ENCODE data around the gene SPATA6. TPM values are rescaled to one million over a fixed set of nuclear protein-coding genes. Genes with fewer than 3 reads are reported as not detected.

SPATA6 gene
- total and polyA plus RNA-seq, 2 of the 13 experiments (the other 11 are each of a cell fraction or from before 2014, with no cell fraction given), result 0.81 to 3.3 TPM

DNA sequence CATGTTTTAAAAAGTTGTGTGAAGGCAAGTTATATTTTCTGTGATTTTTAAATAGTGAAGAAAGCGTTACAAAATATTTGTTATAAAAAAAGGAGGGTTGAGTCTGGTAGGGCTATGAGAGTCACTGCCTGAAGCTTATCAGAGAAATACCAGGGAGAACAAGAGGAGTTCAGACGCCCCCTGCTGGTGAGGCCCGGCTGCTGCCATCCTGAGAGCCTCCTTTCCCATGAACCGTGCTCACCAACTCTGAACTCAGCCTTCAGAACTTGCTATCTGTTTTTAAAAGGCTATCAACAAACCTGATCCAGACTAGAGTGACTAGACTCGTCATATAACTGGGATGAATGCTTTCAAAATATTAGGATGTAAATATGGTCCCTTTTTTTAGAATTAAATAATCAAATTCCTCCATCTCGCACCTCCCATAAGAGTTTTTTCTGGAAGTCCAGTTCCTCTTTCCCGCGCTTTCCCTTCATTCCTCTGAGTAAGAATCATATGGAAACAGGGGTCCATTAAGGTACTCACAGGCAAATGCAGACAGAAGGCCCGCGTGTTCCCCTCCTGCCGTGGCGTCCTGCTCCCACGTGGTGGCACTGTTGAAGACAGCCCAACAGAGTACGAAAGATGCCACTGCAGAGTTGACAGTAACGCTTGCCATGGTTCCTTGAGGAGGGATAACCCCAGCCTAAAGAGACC is 26.2 kb upstream of the SPATA6 start:
- no TSS peak for BruUV-seq (replicated peaks)
- H3K4me3 ChIP-seq (replicated peaks in 1 of 3; ENCODE audit: insufficient read depth in 1 of 3, low read depth in 2 of 3, low read length in 3 of 3), result no peak overlapping the region
- CTCF ChIA-PET (ENCODE audit: low intra/inter-chr PET ratio, low total read pairs), result interaction anchor here (0.8 to 1.1 kb wide), 2 partner anchors 388 to 389 kb away, joined by 3 to 5 read pairs; no protein-coding TSS in a partner anchor
- DNase-seq (ENCODE audit: low spot score) (peak; percentile 61), ATAC-seq (peak; percentile 78), FAIRE-seq (peak; percentile 73)
- H3K9me3 ChIP-seq (ENCODE audit: low read length), result no peaks in the 10 kb centered on the region
- in situ Hi-C loops (cut with HindIII; ENCODE audit: extremely low pct_ligation_motif_present, low pct_unique_long_range_greater_than_20kb) (no loop called here), intact Hi-C loops (cut with micrococcal nuclease; ENCODE audit: unreplicated experiment) (loop anchor here (1.0 kb wide), 1 partner anchor 26 kb away; the partner anchor contains the start of gene SPATA6)
- H2AFZ ChIP-seq (ENCODE audit: low read length), result no peak overlapping the region
- peaks cover 31% of the 10 kb centered on the region for H3K4me1 ChIP-seq (ENCODE audit: insufficient read depth, low read length)
- POLR2A ChIA-PET, result interaction anchor here (1.4 kb wide), 1 partner anchor 26 kb away, joined by 5 read pairs; the partner anchor contains the start of gene SPATA6
- no peaks in the 10 kb centered on the region for H4K20me1 ChIP-seq (ENCODE audit: insufficient read depth, low read length)
- no peaks in the 10 kb centered on the region for H3K27me3 ChIP-seq (ENCODE audit: control insufficient read depth in 1 of 2, insufficient read depth in 2 of 2, low read length in 2 of 2)
- H3K9ac ChIP-seq (ENCODE audit: insufficient read depth, low read depth, low read length), result no peak overlapping the region
- peak overlapping the region; percentile 72 for H3K4me2 ChIP-seq (ENCODE audit: low read depth, low read length)
- no peak overlapping the region for H3K27ac ChIP-seq (ENCODE audit: extremely low read length, insufficient read depth, low read length)
- no peaks in the 10 kb centered on the region for H3K79me2 ChIP-seq (ENCODE audit: insufficient read depth, low read length)
- 17% methylated on average over 15 of the region's 15 CpGs for WGBS (ENCODE audit: low lambda C conversion rate)
- H3K36me3 ChIP-seq (replicated peaks in 1 of 2; ENCODE audit: control insufficient read depth in 1 of 2, insufficient read depth in 2 of 2, low read length in 2 of 2), result no peaks in the 10 kb centered on the region
- TF ChIP-seq, protein P1, sequence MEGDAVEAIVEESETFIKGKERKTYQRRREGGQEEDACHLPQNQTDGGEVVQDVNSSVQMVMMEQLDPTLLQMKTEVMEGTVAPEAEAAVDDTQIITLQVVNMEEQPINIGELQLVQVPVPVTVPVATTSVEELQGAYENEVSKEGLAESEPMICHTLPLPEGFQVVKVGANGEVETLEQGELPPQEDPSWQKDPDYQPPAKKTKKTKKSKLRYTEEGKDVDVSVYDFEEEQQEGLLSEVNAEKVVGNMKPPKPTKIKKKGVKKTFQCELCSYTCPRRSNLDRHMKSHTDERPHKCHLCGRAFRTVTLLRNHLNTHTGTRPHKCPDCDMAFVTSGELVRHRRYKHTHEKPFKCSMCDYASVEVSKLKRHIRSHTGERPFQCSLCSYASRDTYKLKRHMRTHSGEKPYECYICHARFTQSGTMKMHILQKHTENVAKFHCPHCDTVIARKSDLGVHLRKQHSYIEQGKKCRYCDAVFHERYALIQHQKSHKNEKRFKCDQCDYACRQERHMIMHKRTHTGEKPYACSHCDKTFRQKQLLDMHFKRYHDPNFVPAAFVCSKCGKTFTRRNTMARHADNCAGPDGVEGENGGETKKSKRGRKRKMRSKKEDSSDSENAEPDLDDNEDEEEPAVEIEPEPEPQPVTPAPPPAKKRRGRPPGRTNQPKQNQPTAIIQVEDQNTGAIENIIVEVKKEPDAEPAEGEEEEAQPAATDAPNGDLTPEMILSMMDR (CRISPR knock-in tag; IDR thresholded peaks at IDR 0.05), result peak; percentile 77
- TF ChIP-seq XRCC5 (optimal IDR thresholded peaks at IDR 0.05; ENCODE audit: low read length) (peak; percentile 69), TEAD3 (CRISPR knock-in tag; optimal IDR thresholded peaks at IDR 0.05; ENCODE audit: borderline replicate concordance) (peak; percentile 59), ZNF251 (CRISPR knock-in tag; IDR thresholded peaks at IDR 0.05) (no peak), STAG1 (CRISPR knock-in tag; IDR thresholded peaks at IDR 0.05) (peak; percentile 59), CREB1 (IDR thresholded peaks at IDR 0.05) (no peak), CREB1 (CRISPR knock-in tag; IDR thresholded peaks at IDR 0.05) (no peak), ZSCAN9 (CRISPR knock-in tag; IDR thresholded peaks at IDR 0.05; ENCODE audit: borderline replicate concordance) (no peak), MED13 (CRISPR knock-in tag; IDR thresholded peaks at IDR 0.05) (no peak), KLF13 (CRISPR knock-in tag; IDR thresholded peaks at IDR 0.05) (no peak), FOXA3 (CRISPR knock-in tag; IDR thresholded peaks at IDR 0.05) (no peak), RAD21 (CRISPR knock-in tag; IDR thresholded peaks at IDR 0.05) (peak; percentile 23; the same call in 1 of the 2 replicates), ZMAT3 (CRISPR knock-in tag; conservative IDR thresholded peaks at IDR 0.05) (0 out of 2 replicates have a peak, but pooled peaks have one; percentile 49), SMC3 (IDR thresholded peaks at IDR 0.05; ENCODE audit: low read length) (peak; percentile 58), ZNF7 (CRISPR knock-in tag; IDR thresholded peaks at IDR 0.05) (no peak)
- TF ChIP-seq, protein P2, sequence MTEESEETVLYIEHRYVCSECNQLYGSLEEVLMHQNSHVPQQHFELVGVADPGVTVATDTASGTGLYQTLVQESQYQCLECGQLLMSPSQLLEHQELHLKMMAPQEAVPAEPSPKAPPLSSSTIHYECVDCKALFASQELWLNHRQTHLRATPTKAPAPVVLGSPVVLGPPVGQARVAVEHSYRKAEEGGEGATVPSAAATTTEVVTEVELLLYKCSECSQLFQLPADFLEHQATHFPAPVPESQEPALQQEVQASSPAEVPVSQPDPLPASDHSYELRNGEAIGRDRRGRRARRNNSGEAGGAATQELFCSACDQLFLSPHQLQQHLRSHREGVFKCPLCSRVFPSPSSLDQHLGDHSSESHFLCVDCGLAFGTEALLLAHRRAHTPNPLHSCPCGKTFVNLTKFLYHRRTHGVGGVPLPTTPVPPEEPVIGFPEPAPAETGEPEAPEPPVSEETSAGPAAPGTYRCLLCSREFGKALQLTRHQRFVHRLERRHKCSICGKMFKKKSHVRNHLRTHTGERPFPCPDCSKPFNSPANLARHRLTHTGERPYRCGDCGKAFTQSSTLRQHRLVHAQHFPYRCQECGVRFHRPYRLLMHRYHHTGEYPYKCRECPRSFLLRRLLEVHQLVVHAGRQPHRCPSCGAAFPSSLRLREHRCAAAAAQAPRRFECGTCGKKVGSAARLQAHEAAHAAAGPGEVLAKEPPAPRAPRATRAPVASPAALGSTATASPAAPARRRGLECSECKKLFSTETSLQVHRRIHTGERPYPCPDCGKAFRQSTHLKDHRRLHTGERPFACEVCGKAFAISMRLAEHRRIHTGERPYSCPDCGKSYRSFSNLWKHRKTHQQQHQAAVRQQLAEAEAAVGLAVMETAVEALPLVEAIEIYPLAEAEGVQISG (CRISPR knock-in tag; IDR thresholded peaks at IDR 0.05), result 0 out of 2 replicates have a peak, but pooled peaks have one; percentile 22
- TF ChIP-seq, protein P3, sequence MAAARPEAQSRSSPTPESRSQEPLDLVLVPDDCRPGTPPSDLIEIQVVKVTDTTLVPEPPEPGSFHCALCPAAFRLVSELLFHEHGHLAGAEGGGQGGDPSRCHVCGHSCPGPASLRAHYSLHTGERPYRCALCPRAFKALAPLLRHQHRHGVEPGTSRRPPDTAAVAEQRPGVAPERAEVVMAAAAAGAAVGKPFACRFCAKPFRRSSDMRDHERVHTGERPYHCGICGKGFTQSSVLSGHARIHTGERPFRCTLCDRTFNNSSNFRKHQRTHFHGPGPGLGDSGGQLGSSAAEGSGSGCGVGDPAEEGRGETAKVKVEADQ (CRISPR knock-in tag; IDR thresholded peaks at IDR 0.05; ENCODE audit: borderline replicate concordance), result no peak
- TF ChIP-seq, protein P4, sequence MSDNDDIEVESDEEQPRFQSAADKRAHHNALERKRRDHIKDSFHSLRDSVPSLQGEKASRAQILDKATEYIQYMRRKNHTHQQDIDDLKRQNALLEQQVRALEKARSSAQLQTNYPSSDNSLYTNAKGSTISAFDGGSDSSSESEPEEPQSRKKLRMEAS (IDR thresholded peaks at IDR 0.05), result peak; percentile 46; the same call in 1 of the 2 replicates

Measured in HepG2 (cell line).